ENCODE data around the gene CPZ. TPM values are rescaled to one million over a fixed set of nuclear protein-coding genes. Genes with fewer than 3 reads are reported as not detected.

Gene CPZ
- total RNA-seq, 1 experiment from 2014 or later: 26.9 TPM

DNA sequence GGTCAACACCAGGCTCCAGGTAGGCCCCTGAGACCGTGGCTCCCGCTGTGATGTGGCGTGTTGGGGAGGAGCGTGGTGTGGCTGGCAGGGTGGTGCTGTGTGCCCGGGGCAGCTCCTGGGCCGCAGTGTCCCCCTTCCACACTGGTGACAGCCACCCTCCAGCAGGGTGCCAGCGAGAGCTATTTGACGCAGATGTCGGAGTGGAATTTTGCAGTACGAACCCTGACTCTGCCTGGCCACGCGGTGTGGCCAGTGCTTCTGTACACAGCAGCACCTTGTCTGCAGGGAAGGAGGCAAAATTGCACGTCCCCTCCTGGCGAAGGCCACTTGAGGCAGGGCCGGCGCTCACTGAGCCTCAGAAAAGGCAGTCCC, 53.2 kb downstream of the CPZ start:
- DNase-seq (ENCODE audit: low spot score) (no peak), ATAC-seq (no peak)
- POLR2A ChIA-PET: no interaction called here
- H3K4me1 Mint-ChIP-seq: 0 out of 2 replicates have a peak, but pooled peaks cover 3% of the 10 kb centered on the region
- no peaks in the 10 kb centered on the region for H3K9me3 Mint-ChIP-seq
- TF ChIP-seq FOXP1 (CRISPR knock-in tag; IDR thresholded peaks at IDR 0.05; ENCODE audit: borderline replicate concordance): no peak
- TF ChIP-seq IRF2 (CRISPR knock-in tag; IDR thresholded peaks at IDR 0.05; ENCODE audit: borderline replicate concordance, low read depth): no peak
- TF ChIP-seq ZNF317 (CRISPR knock-in tag; IDR thresholded peaks at IDR 0.05; ENCODE audit: borderline replicate concordance, low read depth): no peak
- no peak for TF ChIP-seq GRHL2 (CRISPR knock-in tag; IDR thresholded peaks at IDR 0.05; ENCODE audit: insufficient replicate concordance, severe bottlenecking)
- no peak for TF ChIP-seq ETV6 (CRISPR knock-in tag; IDR thresholded peaks at IDR 0.05)
- TF ChIP-seq, protein P1, sequence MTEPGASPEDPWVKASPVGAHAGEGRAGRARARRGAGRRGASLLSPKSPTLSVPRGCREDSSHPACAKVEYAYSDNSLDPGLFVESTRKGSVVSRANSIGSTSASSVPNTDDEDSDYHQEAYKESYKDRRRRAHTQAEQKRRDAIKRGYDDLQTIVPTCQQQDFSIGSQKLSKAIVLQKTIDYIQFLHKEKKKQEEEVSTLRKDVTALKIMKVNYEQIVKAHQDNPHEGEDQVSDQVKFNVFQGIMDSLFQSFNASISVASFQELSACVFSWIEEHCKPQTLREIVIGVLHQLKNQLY (CRISPR knock-in tag; IDR thresholded peaks at IDR 0.05): no peak
- no peak for TF ChIP-seq ATF1 (CRISPR knock-in tag; IDR thresholded peaks at IDR 0.05)
- TF ChIP-seq, protein P2, sequence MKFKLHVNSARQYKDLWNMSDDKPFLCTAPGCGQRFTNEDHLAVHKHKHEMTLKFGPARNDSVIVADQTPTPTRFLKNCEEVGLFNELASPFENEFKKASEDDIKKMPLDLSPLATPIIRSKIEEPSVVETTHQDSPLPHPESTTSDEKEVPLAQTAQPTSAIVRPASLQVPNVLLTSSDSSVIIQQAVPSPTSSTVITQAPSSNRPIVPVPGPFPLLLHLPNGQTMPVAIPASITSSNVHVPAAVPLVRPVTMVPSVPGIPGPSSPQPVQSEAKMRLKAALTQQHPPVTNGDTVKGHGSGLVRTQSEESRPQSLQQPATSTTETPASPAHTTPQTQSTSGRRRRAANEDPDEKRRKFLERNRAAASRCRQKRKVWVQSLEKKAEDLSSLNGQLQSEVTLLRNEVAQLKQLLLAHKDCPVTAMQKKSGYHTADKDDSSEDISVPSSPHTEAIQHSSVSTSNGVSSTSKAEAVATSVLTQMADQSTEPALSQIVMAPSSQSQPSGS (CRISPR knock-in tag; IDR thresholded peaks at IDR 0.05; ENCODE audit: borderline replicate concordance, low read depth): no peak
- TF ChIP-seq TEAD4 (CRISPR knock-in tag; IDR thresholded peaks at IDR 0.05): no peak
- TF ChIP-seq GTF2I (CRISPR knock-in tag; conservative IDR thresholded peaks at IDR 0.05): no peak
- TF ChIP-seq IRF1 (CRISPR knock-in tag; IDR thresholded peaks at IDR 0.05): no peak
- TF ChIP-seq AFF4 (CRISPR knock-in tag; IDR thresholded peaks at IDR 0.05; ENCODE audit: borderline replicate concordance): no peak
- TF ChIP-seq OVOL2 (CRISPR knock-in tag; IDR thresholded peaks at IDR 0.05; ENCODE audit: borderline replicate concordance): no peak
- TF ChIP-seq HMGA2 (CRISPR knock-in tag; IDR thresholded peaks at IDR 0.05): no peak
- TF ChIP-seq EMX1 (CRISPR knock-in tag; IDR thresholded peaks at IDR 0.05): no peak
- TF ChIP-seq, protein P3, sequence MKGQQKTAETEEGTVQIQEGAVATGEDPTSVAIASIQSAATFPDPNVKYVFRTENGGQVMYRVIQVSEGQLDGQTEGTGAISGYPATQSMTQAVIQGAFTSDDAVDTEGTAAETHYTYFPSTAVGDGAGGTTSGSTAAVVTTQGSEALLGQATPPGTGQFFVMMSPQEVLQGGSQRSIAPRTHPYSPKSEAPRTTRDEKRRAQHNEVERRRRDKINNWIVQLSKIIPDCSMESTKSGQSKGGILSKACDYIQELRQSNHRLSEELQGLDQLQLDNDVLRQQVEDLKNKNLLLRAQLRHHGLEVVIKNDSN (CRISPR knock-in tag; IDR thresholded peaks at IDR 0.05): no peak
- H3K27ac Mint-ChIP-seq: no peak overlapping the region
- no peaks in the 10 kb centered on the region for H3K36me3 Mint-ChIP-seq
- CTCF ChIA-PET: no interaction called here
- no peak overlapping the region for H3K4me3 Mint-ChIP-seq
- no peaks in the 10 kb centered on the region; the same call in 1 of the 2 replicates for H3K27me3 Mint-ChIP-seq (ENCODE audit: low read depth)

DNA sequence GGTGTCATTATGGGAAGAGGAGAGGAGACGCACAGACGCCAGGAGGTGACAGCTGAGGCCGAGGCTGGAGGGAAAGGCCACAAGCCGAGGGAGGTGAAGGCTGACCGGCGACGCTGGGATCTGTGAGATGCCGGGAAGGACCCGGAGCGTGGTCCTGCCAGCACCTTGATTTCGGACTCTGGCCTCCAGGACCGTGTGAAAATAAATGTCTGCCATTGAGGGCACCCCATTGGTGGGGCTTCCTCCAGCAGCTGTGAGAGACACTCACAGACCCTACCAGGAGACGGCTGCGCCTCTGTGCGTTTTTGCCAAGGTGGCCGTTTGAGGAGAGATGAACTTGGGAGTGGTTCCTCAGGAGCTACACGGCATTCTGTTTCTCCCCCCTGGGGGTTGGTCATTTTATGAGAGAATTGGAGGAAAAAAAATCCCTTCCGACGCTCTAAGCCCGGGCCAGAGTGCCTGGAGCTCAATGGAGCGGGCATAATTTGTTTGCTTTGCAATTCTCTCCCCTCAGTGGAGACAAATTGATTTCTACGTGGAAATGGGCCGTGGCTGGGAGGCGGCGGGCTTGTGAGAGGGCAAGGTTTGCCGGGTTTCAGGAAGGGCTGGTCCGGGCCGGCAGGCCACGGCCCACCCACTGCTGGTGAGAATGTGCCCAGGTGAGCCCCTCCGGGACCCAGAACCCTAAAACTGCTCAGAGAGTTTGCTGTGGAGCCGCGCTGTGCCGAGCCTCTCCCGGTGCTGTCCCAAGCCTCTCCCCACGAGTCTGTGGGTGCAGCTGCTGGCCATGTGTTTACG, 53.9 kb downstream of the CPZ start:
- no peaks in the 10 kb centered on the region for H3K36me3 Mint-ChIP-seq
- DNase-seq (ENCODE audit: low spot score): no peak
- TF ChIP-seq, protein P4, sequence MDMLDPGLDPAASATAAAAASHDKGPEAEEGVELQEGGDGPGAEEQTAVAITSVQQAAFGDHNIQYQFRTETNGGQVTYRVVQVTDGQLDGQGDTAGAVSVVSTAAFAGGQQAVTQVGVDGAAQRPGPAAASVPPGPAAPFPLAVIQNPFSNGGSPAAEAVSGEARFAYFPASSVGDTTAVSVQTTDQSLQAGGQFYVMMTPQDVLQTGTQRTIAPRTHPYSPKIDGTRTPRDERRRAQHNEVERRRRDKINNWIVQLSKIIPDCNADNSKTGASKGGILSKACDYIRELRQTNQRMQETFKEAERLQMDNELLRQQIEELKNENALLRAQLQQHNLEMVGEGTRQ (CRISPR knock-in tag; IDR thresholded peaks at IDR 0.05): no peak
- no peak for TF ChIP-seq EMX1 (CRISPR knock-in tag; IDR thresholded peaks at IDR 0.05)
- TF ChIP-seq MXD4 (CRISPR knock-in tag; IDR thresholded peaks at IDR 0.05; ENCODE audit: borderline replicate concordance): no peak
- no peak for TF ChIP-seq PRDM15 (CRISPR knock-in tag; IDR thresholded peaks at IDR 0.05)
- TF ChIP-seq, protein P5, sequence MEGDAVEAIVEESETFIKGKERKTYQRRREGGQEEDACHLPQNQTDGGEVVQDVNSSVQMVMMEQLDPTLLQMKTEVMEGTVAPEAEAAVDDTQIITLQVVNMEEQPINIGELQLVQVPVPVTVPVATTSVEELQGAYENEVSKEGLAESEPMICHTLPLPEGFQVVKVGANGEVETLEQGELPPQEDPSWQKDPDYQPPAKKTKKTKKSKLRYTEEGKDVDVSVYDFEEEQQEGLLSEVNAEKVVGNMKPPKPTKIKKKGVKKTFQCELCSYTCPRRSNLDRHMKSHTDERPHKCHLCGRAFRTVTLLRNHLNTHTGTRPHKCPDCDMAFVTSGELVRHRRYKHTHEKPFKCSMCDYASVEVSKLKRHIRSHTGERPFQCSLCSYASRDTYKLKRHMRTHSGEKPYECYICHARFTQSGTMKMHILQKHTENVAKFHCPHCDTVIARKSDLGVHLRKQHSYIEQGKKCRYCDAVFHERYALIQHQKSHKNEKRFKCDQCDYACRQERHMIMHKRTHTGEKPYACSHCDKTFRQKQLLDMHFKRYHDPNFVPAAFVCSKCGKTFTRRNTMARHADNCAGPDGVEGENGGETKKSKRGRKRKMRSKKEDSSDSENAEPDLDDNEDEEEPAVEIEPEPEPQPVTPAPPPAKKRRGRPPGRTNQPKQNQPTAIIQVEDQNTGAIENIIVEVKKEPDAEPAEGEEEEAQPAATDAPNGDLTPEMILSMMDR (IDR thresholded peaks at IDR 0.05): no peak

More for the DNA sequence above, 53.9 kb downstream of the CPZ start:
- Mint-ChIP-seq H3K9me3 (no peaks in the 10 kb centered on the region), H3K27ac (no peak overlapping the region), H3K27me3 (ENCODE audit: low read depth) (no peaks in the 10 kb centered on the region; the same call in 1 of the 2 replicates), H3K4me1 (0 out of 2 replicates have a peak, but pooled peaks cover 3% of the 10 kb centered on the region), H3K4me3 (no peak overlapping the region)
- ChIA-PET POLR2A (no interaction called here), CTCF (interaction anchor here (0.9 kb wide), 1 partner anchor 18 kb away, joined by 3 read pairs; no protein-coding TSS in a partner anchor)
- no peak for ATAC-seq
